Measurements from ENCODE around the gene RAMP1.

The RAMP1 gene

DNA sequence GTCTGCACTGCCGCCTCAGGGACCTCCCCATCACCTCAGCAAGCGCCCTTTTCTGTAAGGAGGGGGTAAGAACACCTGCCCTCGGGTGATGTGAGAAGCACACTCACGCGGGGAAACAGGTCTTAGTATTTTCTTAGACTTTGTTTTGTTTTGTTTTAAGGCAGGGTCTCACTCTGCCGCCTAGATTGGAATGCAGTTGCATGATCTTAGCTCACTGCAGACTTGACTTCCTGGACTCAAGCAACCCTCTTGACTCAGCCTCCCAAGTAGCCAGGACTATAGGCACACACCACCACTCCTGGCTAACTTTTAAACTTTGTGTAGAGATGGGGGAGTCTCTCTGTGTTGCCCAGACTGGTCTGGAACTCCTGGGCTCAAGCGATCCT, 37.1 kb downstream of the RAMP1 start:
- FAIRE-seq, result no peak

GRCh38 chr2:237896956-237897355, 37.5 kb downstream of the RAMP1 start:
- no peak for FAIRE-seq

- FAIRE-seq, result no peak
These were observed 38.6 kb downstream of the RAMP1 start for GRCh38 chr2:237898057-237898414.

DNA sequence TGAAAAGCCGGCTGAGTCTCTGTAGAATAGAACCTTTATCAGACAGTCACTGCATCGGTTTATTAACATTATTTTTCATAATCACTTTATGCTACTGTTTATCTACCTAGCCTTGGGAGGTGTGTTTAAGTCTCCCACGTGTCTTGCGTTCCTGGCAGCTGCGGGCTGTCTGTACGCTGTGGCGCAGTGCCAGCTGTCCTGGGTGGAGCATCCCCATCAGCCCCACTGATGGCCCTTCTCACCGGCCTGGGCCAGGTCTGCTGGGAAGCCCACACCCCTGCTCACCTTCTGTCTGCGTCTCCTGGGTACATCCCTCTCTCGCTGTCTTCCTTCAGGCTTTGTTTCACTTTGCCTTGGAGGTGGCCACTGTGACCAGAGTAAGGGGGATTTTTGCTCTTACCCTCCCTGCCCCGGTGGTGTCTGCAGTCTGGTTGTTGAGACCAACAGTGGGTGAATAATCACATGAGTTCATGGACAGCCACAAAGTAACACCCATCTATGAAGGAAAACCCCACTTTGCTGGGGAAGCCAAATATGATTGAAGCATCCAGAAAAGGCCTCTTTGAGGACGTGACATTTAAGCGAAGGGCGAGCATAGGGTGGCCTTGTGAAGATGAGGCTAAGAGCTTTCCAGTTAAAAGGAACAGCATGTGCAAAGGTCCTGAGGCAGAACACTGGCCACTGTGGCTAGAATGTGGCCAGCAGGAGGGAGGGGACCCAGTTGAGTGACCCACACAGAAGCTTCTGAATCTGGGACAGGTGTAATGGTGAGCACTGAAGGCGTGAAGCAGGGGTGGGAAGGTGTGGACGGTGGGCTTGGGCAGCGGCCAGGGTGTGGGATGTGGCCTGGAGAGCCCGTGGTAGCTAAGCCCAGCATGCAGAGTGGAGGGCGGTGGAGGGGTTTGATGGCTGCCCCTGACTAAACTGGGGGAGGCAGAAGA, 41.7 kb downstream of the RAMP1 start:
- FAIRE-seq, result no peak

GRCh38 chr2:237901932-237902850, 42.8 kb downstream of the RAMP1 start:
- no peak for FAIRE-seq

DNA sequence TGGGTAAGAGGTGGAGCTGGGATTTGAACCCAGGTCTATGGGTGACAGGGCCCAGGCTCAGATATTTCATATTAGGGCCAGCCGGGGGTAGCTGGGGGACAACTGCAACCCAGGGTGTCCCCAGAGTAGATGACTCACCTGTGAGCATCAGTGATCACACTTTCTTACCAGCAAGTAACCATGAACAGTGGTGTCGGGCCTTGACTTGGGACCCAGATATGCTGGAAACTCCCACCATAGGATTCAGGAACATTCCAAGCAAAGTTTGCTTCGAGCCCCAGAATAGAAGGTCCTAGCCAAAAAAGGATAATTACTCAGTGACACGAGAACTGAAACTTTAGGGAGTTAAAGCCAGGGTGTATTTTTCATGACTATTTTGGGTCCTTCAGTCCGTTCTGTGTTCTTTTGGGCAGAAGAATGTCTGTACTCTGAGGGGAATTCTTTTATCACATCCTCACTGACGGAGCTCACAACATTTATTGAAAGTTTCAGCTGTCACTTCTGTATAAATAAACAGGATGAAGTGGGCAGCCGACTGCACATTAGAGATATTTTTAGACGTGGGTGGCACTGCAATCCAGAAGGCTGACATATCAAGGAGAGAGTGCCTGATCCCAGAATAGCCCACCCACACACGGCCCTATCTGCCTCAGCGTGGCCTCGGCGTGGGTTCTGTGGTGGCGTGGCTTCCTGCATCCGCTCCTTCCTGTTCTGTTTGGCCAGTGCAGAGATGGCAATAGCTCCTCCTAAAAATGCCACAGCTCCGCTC, 45.6 kb downstream of the RAMP1 start:
- no peak for FAIRE-seq

DNA sequence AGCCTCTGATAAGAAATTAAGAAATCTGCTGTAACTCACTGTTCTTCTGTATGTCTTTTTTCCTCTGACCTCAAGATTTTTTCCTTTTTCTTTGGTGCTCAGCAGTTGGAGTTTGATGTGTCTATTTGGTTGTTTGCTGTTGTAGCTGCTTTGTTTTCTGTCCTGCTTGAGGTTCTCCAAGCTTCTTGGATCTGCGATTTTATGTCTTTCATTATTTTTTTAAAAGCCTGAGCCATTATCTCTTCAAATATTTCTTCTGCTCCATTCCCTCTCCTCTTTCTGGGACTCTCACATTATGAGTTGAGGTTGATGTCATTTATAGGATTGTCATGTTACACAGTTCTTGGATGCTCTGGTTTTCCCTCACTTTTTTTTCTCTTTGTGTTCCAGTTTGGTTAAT, 47.7 kb downstream of the RAMP1 start:
- no peak for FAIRE-seq

GRCh38 chr2:237909075-237909695, 49.8 kb downstream of the RAMP1 start:
- FAIRE-seq, result no peak

DNA sequence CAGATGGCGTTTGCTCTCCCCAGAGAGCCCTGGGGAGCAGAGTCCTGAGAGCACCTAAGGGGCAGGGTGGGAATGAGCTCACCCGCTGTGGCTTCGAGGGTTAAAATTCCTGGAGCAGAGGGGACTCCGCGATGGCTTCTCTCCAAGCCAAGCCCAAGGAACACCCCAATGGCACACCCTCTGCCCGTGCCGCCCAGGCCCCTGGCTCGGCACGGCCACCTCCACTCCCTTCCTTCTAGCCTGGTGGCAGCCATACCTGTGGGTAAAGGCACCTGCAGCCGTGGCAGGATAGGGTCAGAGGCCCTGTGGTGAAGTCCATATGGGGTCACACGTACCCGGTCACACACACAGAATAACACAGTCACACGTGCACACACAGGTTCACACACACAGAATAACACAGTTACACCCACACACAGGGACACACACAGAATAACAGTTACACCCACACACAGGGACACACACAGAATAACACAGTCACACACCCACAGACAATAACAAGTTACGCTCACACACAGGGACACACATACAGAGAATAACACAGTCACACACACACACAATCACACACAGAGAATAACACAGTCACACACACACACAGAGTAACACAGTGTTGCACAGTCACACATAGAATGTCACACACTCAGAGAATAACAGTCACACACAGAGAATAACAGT, 50.5 kb downstream of the RAMP1 start:
- FAIRE-seq, result no peak

- no peak for FAIRE-seq
These were observed 51.3 kb downstream of the RAMP1 start for GRCh38 chr2:237910576-237911362.

GRCh38 chr2:237911363-237912017, 52.1 kb downstream of the RAMP1 start:
- no peak for FAIRE-seq

GRCh38 chr2:237912271-237913192, 53.1 kb downstream of the RAMP1 start:
- no peak for FAIRE-seq

GRCh38 chr2:237913193-237913917, 53.9 kb downstream of the RAMP1 start:
- FAIRE-seq, result no peak

DNA sequence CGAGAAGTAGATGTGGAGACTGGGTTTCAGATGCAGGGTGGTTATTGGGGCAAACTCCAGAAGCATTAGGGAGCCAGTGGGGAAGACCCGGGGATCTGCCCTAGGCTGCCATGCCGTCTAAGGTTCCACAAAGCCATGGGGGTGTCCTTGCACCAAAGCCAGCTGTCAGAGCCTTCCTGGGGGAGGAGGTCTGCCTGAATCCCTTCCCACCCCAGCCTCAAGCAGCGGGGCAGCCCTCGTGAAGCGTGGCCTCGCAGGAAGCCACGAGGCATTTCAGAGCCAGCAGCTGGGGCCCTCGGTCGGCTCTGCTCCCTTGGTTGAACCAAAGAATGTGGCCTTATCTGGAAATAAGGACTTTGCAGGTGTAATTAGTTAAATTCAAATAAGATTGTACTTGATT, 56.2 kb downstream of the RAMP1 start:
- FAIRE-seq, result no peak

DNA sequence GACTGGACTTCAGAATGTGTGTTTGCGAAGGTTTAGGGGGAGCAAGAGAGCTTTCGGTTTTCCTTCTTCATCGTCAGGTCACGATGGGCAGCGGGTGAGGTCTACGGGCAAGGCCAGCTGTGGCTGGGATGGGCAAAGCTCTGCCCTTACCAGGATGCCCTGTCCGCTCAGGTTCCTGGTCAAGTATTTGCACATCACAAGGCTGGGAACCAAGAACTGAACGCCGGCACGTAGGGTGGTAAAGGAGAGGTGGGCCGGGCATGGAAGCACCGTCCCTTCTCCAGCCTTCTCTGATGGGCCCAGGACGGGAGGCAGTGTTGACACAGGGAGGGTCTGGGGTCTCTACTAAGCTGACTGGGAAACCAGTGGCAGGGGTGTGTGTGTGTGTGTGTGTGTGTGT, 56.9 kb downstream of the RAMP1 start:
- FAIRE-seq, result no peak

- no peak for FAIRE-seq
These were observed 58.4 kb downstream of the RAMP1 start for GRCh38 chr2:237917696-237918374.

DNA sequence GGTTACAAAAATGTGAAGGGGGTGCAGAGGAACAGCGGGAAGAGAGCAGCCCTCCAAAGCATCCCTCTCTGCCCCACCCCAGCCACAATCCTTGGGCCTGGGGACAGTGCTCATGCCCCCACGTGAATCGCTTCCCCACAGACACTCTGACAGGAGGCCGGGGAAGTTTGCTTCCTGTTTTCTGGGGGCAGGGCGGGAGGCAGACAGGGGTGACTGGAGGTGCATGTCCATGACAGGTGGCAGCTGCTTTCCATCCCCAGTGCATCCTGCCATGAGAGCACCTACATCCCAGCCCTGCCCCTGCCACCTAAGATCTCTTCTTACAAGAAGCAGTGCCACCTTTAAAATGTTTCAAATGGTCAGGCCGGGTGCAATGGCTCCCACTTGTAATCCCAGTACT, 60.2 kb downstream of the RAMP1 start:
- FAIRE-seq, result no peak

- no peak for FAIRE-seq
These were observed 61.2 kb downstream of the RAMP1 start for GRCh38 chr2:237920673-237921072.

All from islet of Langerhans (tissue), 1 donor.